ENCODE data around the gene PLCD3. TPM values are rescaled to one million over a fixed set of nuclear protein-coding genes. Genes with fewer than 3 reads are reported as not detected.

PLCD3 gene
- total and polyA plus RNA-seq, 9 of the 15 experiments (the other 6 are each of a cell fraction or from before 2014, with no cell fraction given) = 0.20 to 22.6 (median 7.5) TPM

DNA sequence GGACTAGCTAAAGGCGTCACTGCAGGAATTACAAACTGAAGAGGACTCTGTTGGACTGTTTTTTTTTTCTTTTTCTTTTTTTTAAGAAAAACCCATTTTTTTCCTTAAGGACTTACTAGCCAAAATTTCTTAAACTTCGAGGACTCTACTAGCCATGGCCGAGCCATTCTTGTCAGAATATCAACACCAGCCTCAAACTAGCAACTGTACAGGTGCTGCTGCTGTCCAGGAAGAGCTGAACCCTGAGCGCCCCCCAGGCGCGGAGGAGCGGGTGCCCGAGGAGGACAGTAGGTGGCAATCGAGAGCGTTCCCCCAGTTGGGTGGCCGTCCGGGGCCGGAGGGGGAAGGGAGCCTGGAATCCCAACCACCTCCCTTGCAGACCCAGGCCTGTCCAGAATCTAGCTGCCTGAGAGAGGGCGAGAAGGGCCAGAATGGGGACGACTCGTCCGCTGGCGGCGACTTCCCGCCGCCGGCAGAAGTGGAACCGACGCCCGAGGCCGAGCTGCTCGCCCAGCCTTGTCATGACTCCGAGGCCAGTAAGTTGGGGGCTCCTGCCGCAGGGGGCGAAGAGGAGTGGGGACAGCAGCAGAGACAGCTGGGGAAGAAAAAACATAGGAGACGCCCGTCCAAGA, 16.8 kb upstream of the PLCD3 start (continued):
- TF ChIP-seq HNRNPH1 (optimal IDR thresholded peaks at IDR 0.05; ENCODE audit: low read depth, low read length) (no peak), CBFA2T2 (conservative IDR thresholded peaks at IDR 0.05) (no peak), POLR3A (IDR thresholded peaks at IDR 0.05; ENCODE audit: borderline replicate concordance, extremely low read depth, insufficient read depth, insufficient read length) (no peak), DIDO1 (tag; IDR thresholded peaks at IDR 0.05; ENCODE audit: low read depth) (no peak), ARID1B (IDR thresholded peaks at IDR 0.05) (no peak), FOXK1 (CRISPR knock-in tag; IDR thresholded peaks at IDR 0.05; ENCODE audit: borderline replicate concordance) (no peak), ZNF212 (CRISPR knock-in tag; IDR thresholded peaks at IDR 0.05) (no peak), GABPB2 (CRISPR knock-in tag; conservative IDR thresholded peaks at IDR 0.05) (no peak), TBL1XR1 (IDR thresholded peaks at IDR 0.05; ENCODE audit: low read length in 2 of 2) (peak in 1 of 2 experiments; percentile 15; a peak in 1 of 4 replicates), TCFL5 (CRISPR knock-in tag; conservative IDR thresholded peaks at IDR 0.05) (no peak), ZNF431 (CRISPR knock-in tag; IDR thresholded peaks at IDR 0.05) (peak; percentile 31; the same call in 1 of the 2 replicates)
- TF ChIP-seq, protein P1, sequence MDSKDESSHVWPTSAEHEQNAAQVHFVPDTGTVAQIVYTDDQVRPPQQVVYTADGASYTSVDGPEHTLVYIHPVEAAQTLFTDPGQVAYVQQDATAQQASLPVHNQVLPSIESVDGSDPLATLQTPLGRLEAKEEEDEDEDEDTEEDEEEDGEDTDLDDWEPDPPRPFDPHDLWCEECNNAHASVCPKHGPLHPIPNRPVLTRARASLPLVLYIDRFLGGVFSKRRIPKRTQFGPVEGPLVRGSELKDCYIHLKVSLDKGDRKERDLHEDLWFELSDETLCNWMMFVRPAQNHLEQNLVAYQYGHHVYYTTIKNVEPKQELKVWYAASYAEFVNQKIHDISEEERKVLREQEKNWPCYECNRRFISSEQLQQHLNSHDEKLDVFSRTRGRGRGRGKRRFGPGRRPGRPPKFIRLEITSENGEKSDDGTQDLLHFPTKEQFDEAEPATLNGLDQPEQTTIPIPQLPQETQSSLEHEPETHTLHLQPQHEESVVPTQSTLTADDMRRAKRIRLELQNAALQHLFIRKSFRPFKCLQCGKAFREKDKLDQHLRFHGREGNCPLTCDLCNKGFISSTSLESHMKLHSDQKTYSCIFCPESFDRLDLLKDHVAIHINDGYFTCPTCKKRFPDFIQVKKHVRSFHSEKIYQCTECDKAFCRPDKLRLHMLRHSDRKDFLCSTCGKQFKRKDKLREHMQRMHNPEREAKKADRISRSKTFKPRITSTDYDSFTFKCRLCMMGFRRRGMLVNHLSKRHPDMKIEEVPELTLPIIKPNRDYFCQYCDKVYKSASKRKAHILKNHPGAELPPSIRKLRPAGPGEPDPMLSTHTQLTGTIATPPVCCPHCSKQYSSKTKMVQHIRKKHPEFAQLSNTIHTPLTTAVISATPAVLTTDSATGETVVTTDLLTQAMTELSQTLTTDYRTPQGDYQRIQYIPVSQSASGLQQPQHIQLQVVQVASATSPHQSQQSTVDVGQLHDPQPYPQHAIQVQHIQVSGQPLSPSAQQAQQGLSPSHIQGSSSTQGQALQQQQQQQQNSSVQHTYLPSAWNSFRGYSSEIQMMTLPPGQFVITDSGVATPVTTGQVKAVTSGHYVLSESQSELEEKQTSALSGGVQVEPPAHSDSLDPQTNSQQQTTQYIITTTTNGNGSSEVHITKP (IDR thresholded peaks at IDR 0.05; ENCODE audit: partially characterized antibody) = peak; percentile 6
- TF ChIP-seq, protein P2, sequence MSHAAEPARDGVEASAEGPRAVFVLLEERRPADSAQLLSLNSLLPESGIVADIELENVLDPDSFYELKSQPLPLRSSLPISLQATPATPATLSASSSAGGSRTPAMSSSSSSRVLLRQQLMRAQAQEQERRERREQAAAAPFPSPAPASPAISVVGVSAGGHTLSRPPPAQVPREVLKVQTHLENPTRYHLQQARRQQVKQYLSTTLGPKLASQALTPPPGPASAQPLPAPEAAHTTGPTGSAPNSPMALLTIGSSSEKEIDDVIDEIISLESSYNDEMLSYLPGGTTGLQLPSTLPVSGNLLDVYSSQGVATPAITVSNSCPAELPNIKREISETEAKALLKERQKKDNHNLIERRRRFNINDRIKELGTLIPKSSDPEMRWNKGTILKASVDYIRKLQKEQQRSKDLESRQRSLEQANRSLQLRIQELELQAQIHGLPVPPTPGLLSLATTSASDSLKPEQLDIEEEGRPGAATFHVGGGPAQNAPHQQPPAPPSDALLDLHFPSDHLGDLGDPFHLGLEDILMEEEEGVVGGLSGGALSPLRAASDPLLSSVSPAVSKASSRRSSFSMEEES (CRISPR knock-in tag; IDR thresholded peaks at IDR 0.05) = no peak

All from K562 (cell line).